Measurements from ENCODE around the gene GNA12.

DNA sequence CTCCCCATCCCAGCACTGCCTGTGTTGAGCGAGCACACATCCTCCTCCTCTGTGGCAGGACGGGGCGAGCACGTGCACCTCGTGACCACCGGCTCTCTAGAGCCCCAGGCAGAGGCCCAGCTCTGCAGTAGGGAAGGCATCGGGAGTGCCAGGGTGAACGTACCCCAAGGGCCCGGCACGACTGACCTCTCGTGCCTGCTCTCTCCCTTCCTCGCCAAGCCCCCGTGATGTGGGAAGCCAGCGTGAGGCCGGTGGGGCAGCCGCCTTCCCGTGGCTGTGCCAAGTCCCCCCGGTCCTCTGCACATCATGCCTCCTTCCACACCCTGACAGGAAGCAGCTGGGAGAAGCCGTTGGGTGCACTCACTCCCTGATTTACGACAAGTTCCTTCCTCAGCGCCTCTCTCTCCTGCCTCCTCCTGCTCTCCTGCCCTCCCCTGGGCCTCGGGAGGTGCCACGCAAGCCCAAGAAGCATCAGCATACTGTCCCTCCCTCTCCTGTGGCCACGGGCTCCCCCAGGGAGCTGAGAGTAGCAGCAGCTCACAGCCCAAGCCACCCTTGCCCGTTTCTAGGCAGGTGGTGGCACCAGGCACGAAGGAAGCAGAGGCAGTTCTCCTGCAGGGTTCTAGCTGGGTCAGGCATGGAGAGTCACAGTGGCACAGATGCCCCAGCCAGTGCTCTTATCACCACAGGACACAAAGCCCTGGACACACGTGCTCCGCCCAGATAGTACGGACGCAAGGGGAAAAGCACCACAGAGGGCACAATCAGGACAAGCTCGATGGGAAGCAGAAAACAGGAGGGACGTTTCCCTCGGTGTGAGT is 109.1 kb downstream of the GNA12 start:
- TF ChIP-seq POLR2A (IDR thresholded peaks at IDR 0.05) = no peak
- TF ChIP-seq, protein P1, sequence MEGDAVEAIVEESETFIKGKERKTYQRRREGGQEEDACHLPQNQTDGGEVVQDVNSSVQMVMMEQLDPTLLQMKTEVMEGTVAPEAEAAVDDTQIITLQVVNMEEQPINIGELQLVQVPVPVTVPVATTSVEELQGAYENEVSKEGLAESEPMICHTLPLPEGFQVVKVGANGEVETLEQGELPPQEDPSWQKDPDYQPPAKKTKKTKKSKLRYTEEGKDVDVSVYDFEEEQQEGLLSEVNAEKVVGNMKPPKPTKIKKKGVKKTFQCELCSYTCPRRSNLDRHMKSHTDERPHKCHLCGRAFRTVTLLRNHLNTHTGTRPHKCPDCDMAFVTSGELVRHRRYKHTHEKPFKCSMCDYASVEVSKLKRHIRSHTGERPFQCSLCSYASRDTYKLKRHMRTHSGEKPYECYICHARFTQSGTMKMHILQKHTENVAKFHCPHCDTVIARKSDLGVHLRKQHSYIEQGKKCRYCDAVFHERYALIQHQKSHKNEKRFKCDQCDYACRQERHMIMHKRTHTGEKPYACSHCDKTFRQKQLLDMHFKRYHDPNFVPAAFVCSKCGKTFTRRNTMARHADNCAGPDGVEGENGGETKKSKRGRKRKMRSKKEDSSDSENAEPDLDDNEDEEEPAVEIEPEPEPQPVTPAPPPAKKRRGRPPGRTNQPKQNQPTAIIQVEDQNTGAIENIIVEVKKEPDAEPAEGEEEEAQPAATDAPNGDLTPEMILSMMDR (IDR thresholded peaks at IDR 0.05) = no peak
